Ishikawa (cell line): ENCODE results near the gene DTD1.

Source experiments
- CEBPB ChIP-seq: IDR thresholded peaks from 2 replicates; pipeline ENCODE4 v1.6.1; 2012
- CREB1 ChIP-seq: IDR thresholded peaks from 2 replicates; pipeline ENCODE4 v1.6.1; 2012; ENCODE audit warnings: low read depth
- EGR1 ChIP-seq: IDR thresholded peaks from 2 replicates; pipeline ENCODE4 v1.6.1; 2012
- EP300 ChIP-seq: IDR thresholded peaks from 2 replicates; pipeline ENCODE4 v1.6.1; 2012; ENCODE audit warnings: borderline replicate concordance
- FOXM1 ChIP-seq: IDR thresholded peaks from 2 replicates; pipeline ENCODE4 v1.6.1; 2012; ENCODE audit warnings: low read depth, borderline replicate concordance
- NFIC ChIP-seq: IDR thresholded peaks from 2 replicates; pipeline ENCODE4 v1.6.1; 2012
- RAD21 ChIP-seq: IDR thresholded peaks from 2 replicates; pipeline ENCODE4 v1.6.1; 2012; ENCODE audit warnings: low read depth
- TAF1 ChIP-seq: IDR thresholded peaks from 2 replicates; pipeline ENCODE4 v1.6.1; 2012; ENCODE audit warnings: low read depth, mild to moderate bottlenecking
- TCF12 ChIP-seq: IDR thresholded peaks from 2 replicates; pipeline ENCODE4 v1.6.1; 2012; ENCODE audit warnings: low read depth
- TEAD4 ChIP-seq: IDR thresholded peaks from 2 replicates; pipeline ENCODE4 v1.6.1; 2012
- USF1 ChIP-seq: IDR thresholded peaks from 2 replicates; pipeline ENCODE4 v1.6.1; 2012
- YY1 ChIP-seq: IDR thresholded peaks from 2 replicates; pipeline ENCODE4 v1.6.1; 2012; ENCODE audit warnings: low read depth
- ZBTB7A ChIP-seq: IDR thresholded peaks from 2 replicates; pipeline ENCODE4 v1.6.1; 2012; ENCODE audit warnings: low read depth
- TF ChIP-seq, protein P1 (sequence below): IDR thresholded peaks from 2 replicates; pipeline ENCODE4 v1.6.1; 2012; ENCODE audit warnings: low read depth, mild to moderate bottlenecking
- TF ChIP-seq, protein P2 (sequence below): IDR thresholded peaks from 2 replicates; pipeline ENCODE4 v1.6.1; 2012

Gene DTD1

DNA sequence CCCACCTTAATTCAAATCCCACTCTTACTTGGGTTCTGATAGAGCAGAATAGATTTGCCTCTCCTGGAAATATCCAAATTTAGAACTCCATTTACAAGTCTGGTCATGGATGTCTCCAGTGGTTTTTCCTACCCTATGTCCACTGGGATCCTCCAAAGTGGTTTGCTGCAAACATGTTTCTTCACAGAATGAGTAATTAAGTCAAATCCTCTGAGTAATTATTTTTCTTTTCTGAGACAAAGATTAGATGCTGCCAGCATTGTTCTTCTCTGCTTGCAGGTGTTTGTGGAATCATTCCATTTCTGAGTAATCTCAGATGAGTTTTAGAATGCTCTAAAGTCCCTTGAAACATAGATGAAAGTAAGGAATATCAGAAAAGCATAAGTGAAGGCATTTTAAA lies 21.9 kb downstream of the DTD1 start:
- TF ChIP-seq, protein P1, sequence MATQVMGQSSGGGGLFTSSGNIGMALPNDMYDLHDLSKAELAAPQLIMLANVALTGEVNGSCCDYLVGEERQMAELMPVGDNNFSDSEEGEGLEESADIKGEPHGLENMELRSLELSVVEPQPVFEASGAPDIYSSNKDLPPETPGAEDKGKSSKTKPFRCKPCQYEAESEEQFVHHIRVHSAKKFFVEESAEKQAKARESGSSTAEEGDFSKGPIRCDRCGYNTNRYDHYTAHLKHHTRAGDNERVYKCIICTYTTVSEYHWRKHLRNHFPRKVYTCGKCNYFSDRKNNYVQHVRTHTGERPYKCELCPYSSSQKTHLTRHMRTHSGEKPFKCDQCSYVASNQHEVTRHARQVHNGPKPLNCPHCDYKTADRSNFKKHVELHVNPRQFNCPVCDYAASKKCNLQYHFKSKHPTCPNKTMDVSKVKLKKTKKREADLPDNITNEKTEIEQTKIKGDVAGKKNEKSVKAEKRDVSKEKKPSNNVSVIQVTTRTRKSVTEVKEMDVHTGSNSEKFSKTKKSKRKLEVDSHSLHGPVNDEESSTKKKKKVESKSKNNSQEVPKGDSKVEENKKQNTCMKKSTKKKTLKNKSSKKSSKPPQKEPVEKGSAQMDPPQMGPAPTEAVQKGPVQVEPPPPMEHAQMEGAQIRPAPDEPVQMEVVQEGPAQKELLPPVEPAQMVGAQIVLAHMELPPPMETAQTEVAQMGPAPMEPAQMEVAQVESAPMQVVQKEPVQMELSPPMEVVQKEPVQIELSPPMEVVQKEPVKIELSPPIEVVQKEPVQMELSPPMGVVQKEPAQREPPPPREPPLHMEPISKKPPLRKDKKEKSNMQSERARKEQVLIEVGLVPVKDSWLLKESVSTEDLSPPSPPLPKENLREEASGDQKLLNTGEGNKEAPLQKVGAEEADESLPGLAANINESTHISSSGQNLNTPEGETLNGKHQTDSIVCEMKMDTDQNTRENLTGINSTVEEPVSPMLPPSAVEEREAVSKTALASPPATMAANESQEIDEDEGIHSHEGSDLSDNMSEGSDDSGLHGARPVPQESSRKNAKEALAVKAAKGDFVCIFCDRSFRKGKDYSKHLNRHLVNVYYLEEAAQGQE, result no peak

GRCh38 chr20:18611492-18611891 lies 23.6 kb downstream of the DTD1 start:
- no peak for TF ChIP-seq NFIC
- TF ChIP-seq, protein P2, sequence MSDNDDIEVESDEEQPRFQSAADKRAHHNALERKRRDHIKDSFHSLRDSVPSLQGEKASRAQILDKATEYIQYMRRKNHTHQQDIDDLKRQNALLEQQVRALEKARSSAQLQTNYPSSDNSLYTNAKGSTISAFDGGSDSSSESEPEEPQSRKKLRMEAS, result no peak
- TF ChIP-seq EP300, result no peak
- no peak for TF ChIP-seq YY1
- TF ChIP-seq TEAD4, result no peak
- no peak for TF ChIP-seq TCF12
- TF ChIP-seq USF1, result no peak
- no peak for TF ChIP-seq ZBTB7A
- TF ChIP-seq CEBPB, result no peak

- TF ChIP-seq, protein P2, result no peak
Observed at GRCh38 chr20:18613553-18613952, 25.7 kb downstream of the DTD1 start.

DNA sequence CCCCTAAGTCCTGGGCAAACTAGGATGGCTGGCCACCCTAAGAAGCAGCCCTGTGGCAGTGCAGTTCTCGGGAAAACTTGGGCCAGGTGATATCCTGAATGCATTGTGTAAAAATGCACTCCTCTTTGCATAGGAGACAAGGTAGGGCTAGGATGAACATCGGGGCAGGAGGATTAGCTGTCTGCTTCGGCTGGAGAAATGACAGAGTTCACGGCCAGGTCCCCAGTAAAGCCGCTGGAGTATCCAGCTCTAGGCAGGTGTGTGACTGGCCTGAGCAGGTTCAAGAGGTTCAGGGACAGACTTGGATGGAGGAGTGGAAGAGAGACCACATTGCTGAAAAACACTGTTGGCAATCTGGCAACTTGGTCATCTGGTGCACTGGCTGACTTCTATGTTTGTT lies 26.4 kb downstream of the DTD1 start:
- TF ChIP-seq TEAD4 (no peak), EP300 (no peak), RAD21 (no peak), FOXM1 (no peak), EGR1 (no peak), ZBTB7A (no peak)
- TF ChIP-seq, protein P2, result no peak

DNA sequence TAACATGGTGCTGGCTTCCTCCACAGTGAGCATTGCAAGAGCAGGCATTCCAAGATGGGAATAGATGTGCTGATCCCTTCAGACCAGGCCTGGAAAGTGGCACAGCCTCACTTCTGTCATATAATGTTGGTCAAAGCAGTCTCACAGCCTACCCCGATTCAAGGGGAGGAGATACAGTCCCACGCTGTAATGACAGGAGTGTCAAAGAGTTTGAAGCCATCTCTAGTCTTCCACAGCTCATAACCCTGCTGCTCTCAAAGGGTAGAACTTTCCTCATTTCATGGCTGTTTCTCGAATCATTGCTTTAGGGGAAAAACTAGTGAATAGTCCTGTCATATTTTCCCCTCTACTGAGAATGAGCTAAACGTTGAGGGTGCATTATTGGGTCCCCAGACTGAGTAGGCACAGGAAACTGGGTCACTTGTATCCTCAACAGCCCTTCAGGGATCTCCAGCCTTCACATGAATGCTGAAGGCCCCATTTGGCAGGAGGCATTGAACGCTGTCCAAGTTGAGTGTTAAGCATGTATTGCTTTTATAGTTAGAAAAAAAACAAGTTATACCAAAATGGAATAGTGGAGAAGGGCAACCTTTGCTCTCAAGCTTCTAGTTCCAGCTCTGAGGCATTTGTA lies 27.3 kb downstream of the DTD1 start:
- no peak for TF ChIP-seq CREB1
- no peak for TF ChIP-seq FOXM1
- no peak for TF ChIP-seq YY1
- TF ChIP-seq ZBTB7A, result no peak

DNA sequence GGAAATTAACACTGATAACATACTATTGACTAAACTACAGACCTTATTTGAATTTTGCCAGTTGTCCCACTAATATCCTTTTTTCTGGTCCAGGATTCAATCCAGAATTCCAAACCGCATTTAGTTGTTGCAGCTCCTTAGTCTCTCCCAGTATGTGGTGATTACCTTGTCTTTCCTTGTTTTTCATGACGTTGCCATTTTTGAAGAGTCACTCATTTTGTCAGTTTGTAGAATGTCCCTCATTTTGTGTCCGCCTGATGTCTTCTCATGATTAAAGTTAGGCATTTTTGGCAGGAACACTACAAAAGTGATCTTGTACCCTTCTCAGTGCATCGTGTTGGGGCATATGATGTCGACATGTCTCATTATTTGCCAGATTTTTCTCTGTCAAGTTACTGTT lies 33.1 kb downstream of the DTD1 start:
- TF ChIP-seq, protein P2, result no peak
- no peak for TF ChIP-seq USF1
- TF ChIP-seq EP300, result no peak
- TF ChIP-seq EGR1, result no peak
- TF ChIP-seq, protein P1, result no peak

- TF ChIP-seq YY1 (no peak), FOXM1 (no peak), CEBPB (no peak), ZBTB7A (no peak), USF1 (no peak), TEAD4 (no peak), RAD21 (no peak), EGR1 (no peak), TCF12 (no peak), NFIC (no peak), TAF1 (no peak)
- TF ChIP-seq, protein P1, result no peak
- TF ChIP-seq, protein P2, result no peak
Observed at GRCh38 chr20:18623156-18623910, 35.5 kb downstream of the DTD1 start.
